ENCODE data around the gene HMMR.

Gene HMMR

DNA sequence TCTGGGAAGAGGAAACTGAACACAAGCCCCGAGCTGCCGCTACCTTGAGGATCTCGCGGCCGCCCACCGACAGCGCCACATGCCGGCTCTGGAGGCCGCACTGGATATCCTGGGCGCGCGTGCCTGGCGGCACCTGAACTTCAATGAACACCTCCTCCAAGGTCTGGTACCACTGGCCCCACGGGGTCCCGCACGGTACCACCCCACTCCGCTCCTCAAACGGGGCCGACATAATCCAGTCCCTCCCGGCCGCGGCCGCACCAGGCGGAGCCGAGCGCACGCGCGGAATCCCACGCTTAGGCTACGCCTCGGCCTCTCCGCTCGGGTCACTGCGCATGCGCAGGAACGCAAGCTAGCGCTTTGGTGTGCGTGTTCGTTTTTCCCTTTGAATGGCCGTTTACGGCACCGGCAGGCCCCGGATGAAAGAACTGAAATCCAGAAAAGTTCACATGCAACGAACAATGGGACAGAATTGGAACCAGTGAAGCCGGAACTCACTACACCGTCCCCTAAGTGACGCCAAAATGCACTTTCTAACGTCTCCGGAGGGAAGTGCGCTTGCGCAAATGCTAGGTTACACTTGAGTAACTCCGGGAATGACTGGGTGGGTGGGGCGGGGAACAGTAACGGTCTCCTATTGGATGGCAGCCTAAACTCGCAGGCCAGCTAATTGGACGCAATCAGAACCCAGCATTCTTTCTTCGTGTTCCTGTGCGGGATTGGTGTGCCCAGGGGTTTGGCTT is 442 bp upstream of the HMMR start, which contains the start of gene NUDCD2:
Gene NUDCD2, minus strand, starts transcription at position 284 of the 743 bp plus-strand sequence. Its CDS starts 52 bp downstream, at position 232.
- peak; percentile 99 for DNase-seq

DNA sequence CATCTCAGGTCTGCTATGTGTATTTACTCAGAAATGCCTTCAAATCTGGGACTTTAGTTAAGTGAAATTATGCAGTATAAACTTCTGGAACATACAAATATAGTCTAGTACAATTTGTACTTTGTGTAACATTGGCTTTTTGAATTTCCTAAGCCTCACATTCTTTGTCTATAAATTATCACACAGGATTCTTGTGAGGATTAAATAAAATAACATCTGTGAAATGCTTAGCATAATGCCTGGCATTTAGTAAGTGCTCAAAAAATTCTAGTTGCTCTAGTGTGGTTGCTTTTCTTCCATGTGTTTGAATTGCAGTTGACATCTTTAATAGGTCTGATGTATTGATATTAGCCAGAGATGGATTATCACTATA is 2.6 kb downstream of the HMMR start:
- DNase-seq, result no peak

DNA sequence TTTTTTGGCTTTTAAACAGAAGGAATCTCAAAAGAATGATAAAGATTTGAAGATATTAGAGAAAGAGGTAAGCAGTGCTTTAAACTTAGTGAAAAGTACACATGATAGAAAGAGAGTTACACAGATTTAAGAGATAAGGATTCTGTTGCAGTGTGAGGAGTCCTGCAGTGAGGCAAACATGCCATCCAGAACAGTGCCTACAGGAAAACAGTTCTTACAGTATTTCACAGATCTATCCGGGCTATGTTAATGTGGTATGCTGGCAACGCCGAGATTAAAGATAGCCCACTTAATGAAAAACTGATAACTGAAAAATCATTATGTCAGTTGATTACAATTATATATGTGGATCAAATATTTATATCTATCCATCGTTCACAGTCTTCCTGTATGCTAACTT is 7.2 kb downstream of the HMMR start:
- no peak for DNase-seq

DNA sequence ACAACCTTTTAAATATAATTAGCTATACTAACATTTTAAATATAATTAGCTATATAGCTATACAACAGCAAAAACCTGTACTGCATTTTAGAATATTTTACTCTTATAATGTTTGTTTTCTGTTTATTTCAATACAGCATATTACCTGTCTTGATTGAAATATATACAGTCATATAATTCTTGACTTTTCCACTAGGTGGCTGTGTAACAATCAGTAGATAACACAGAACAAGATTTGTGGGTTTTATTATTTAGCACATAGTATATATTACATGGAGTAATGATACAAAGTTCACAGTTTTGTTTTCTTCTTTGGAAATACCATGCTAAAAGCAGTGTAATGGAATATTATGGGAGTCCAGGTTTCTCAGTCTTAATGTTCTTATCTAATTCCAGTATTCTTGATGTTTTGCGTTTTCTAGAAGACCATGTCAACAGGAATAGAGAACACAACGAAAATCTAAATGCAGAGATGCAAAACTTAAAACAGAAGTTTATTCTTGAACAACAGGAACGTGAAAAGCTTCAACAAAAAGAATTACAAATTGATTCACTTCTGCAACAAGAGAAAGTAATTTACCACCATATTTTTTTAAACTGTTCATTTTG is 13.3 kb downstream of the HMMR start:
- DNase-seq, result peak; percentile 47 to 52

DNA sequence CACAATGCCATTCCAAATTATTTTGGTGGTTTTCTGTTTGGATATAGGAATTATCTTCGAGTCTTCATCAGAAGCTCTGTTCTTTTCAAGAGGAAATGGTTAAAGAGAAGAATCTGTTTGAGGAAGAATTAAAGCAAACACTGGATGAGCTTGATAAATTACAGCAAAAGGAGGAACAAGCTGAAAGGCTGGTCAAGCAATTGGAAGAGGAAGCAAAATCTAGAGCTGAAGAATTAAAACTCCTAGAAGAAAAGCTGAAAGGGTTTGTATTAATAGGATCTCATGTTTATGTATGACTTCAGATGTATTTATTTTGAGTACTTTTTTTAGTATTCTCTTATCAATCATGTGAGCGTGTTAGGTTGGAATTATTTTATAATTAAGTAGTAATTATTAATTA is 15.0 kb downstream of the HMMR start:
- peak; percentile 56 to 79 for DNase-seq

DNA sequence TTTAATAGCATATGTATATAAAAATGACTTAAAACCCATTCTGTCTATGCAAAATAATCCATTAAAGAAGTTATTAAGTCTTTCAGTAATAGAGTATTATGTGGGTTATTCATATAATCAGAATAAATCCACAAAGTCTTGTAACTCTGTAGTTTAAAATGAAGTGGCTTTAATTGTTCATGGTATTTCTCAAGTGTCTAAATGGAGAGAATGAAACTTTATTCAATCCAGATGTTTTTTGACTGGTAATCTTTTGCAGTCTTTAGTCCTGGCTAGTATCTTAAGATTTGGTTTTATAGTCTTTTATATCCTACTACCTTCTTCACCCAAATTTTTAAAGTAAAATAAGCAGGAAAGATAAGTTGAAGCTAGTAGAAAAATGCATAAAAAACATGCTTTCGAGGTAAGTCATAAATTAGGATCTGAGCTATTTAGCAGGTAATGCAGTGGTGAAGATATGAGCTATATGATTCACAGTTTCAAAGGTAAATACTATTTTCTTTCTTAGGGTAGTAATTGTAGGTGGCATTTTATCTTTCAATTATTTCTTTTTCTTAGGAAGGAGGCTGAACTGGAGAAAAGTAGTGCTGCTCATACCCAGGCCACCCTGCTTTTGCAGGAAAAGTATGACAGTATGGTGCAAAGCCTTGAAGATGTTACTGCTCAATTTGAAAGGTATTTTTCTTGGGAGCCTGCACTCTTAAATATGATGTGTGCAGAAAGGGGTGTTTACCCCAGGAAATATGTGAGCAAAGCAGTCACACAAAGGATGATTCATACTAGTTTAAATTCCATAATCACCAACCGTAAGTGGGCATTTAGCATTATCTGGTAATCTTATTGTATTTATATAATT is 17.9 kb downstream of the HMMR start:
- no peak for DNase-seq

DNA sequence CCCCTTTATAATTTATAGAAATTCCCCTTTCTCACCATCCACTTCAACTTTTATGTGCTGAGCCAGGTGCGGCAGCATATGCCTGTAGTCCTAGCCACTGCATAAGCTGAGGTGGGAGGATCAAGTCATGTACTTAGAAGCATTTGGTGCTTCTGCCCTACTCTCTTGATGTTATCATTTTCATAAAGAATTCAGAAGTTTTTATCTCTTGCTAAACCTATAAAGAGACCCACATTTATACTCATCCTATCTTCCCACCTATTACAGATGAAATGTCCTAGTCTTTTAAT is 18.5 kb downstream of the HMMR start:
- DNase-seq, result no peak

DNA sequence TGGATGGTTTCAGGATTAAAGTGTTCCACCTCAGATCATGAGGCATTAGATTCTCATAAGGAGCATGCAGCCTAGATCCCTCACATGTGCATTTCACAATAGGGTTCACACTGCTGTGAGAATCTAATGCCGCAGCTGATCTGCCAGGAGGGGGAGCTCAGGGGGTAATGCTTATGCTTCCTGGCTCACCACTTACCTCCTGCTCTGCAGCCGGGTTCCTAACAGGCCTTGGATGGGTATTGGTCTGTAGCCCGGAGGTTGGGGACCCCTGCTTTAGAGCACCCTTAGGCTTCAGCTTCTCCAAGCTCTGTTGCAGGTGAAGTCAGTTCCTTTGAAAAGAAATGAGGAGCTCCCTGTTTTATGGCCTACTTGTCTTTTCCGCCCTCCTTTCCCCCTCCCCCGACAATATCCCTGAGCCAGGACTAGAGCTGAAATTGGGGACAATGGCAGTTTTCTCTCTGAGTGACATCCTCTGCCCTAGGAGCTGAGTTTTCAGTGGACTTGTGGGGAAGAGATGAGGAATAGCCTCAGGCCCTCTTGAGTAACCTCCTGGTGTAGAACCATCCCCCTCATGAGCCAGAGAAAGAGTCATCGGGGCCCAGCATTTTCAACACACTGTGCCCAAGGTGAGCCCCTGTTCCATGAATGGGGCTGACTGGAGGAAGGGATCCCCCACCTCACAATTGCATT is 28.8 kb downstream of the HMMR start:
- DNase-seq, result peak in 1 of 2 experiments; percentile 34

DNA sequence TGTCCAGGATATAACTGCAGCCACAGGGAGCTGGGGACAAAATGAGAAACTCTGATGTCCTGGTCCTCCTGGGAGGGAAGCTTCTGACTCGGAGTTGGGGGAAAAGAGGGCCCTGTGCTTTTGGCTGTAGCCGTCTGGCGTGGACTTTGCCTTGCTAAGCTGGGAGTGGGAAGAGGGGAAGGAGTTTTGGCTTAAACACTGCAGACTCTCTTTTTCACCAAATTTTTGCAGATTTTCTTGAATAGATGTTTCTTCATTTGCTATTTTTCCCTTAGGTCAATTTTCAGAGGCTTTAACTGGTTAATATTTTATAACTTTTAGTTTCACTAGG is 29.3 kb downstream of the HMMR start:
- no peak for DNase-seq

DNA sequence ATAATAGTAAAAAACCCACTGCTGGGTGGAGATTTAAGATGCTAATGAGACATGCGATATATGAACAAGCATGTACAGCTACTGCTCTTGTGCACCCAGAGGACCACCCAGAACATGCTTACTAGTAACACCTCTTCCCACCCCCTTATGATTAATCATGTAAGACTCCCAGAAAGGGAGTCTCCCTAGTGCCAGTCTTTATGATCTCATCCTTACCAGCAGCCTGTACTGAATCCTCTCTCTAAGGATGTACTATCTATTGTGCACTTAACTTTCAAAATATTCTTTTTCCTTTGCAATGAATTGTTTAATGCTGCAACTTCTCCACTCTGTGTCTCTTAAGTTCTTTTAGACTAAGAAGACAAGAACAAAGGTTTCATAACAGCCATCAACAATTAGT is 35.9 kb downstream of the HMMR start:
- no peak for DNase-seq

DNA sequence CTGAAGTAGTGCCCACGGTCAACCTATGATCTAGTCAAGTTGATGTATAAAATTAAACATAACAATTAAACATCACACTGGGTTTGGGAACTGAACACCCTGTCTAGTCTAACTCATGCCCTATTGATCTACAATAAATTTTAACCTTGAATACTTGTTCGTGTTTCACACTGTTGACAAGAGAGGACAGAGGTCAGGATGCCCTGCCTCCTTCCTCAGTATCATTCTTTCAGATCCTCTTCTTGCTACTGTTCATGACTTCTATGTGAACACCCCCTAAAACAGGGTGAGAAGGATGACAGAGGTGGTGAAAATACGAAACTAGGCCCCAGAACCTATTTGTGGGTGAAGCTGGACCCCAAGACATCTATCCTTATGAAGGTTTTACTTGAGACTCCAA is 36.9 kb downstream of the HMMR start:
- no peak for DNase-seq

DNA sequence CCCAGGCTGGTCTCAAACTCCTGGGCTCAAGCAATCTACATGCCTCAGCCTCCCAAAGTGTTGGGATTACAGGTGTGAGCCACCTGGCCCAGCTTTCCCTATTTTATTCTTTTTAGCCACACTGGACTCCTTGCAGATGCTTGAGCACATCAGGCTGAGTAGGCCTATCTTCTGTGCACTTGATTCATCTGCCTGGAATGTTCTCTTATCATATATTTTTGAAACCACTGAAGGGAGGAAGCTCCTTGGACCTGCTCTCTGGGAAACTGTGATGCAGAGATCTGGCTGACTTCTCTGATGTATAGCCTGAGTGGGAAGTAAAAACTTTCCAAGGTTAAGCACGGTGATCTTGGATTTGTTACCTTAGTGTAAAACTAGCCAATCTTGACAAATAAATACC is 38.5 kb downstream of the HMMR start:
- no peak for DNase-seq

DNA sequence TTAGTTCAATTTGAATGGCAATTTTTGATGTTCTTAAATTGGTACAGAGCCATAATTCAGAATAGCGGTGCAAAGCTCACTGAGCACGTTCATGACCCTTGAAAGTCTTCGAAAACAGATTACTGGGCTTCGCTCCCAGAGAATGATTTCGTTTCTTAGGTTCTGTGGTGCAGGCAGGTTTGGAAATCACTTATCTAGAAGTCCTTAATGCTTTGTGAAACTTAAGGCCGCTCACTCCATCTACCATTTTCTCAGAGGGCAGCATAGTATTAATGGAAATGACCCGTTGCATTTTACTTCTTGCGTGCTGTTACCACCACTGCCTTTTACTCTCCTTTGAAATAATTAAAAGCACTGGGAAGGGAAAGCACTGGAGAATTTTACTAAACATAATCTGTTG is 42.1 kb downstream of the HMMR start:
- DNase-seq, result no peak

DNA sequence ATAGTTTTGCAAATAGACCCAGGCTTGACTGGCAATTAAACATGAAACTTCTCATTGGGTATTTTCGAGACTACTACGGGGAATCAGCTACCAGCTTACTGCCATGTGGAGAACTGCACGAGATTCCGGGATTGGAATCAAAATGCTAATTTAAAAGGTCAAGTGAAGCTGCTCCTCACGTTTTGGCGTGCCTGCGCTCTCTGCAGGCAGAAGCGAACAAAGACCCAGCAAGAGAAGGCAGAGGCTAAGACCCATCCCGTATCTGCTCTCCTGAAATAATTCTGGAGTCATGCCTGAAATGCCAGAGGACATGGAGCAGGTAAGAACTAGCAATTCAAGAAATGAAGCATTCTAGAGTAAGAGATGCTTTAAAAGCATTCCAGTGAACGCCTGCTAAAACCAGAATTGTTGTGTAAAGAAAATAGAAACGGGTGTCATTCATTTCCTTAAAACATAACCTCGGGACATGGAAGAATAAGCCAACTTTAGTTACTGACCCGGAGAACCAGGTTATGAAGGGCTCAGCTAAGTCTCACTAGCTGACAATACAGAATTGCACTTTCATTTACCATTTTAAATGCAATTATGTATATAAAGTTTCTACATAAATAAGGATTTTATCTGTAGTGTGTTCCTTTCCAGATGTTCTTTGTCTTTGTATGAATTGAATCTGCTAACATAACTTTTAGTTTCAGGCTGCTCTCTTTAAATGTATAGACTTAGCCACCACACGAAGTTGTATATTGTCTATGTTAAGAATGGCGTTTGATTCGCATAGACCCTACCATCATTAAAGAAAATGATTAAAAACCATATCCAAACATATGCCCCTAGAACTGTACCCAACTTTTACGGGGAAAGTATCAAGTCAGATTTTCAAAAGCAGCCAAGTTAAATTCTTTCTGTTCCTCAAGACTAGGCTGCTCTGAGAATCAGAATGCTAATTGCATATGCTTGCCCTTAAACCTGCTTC is 43.0 kb downstream of the HMMR start:
- DNase-seq, result peak; percentile 89 to 92

DNA sequence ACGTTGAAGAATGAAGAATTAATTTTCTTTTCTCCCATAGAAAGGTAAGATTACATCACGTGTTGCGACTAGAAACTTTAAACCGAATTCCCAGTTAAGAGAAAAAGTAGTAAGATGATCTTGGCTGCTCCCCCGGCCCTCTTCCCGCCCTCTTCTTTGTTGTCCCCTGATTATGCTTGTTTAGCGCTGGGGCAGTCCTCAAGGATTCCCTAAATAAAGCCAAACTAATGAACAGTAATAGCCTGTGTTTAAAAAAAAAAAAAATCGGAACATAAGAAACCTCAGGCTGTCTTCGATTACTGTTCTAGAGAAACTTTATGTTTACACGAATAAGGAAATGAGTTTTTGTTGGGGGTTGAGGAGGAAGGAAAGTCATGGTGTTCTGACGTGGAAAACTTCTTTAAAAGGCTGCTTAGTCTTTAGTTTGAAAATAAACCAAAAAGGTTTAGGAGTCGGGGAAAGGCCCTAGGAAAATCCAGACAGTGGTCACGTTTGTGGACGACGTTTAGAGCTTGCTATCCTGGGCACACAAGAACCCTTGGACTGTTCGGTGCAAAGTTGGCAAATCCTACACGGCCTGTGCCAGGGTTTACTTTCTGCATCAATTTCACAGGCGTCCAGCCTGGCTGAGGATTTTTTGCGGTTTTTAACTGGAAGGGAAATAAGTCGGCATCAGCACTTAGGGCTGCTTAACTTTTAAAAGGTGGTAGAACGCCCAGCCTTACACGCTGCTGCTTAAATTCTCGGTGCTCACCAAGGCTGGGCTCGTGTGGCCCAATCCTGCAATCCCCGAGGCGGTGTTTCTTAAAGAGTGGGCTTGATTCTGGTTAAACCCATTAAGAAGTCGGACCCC is 43.9 kb downstream of the HMMR start:
- DNase-seq, result peak; percentile 53 to 64

DNA sequence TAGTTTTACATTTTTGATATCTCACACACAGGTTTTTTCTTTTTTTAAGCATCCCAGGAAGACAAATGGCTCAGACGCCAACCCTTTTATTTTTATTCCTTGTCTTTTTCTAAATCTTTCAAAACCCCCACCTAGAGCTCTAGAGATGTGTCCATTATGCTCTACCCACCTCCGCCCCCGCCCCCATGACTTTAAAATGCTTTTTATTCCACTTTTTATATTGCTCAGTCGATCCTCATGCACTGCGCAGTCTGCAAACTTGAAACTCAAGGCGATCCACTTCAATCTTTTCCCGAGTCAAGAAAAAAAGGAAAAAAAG is 44.6 kb downstream of the HMMR start:
- peak in 1 of 2 experiments; percentile 49 for DNase-seq

DNA sequence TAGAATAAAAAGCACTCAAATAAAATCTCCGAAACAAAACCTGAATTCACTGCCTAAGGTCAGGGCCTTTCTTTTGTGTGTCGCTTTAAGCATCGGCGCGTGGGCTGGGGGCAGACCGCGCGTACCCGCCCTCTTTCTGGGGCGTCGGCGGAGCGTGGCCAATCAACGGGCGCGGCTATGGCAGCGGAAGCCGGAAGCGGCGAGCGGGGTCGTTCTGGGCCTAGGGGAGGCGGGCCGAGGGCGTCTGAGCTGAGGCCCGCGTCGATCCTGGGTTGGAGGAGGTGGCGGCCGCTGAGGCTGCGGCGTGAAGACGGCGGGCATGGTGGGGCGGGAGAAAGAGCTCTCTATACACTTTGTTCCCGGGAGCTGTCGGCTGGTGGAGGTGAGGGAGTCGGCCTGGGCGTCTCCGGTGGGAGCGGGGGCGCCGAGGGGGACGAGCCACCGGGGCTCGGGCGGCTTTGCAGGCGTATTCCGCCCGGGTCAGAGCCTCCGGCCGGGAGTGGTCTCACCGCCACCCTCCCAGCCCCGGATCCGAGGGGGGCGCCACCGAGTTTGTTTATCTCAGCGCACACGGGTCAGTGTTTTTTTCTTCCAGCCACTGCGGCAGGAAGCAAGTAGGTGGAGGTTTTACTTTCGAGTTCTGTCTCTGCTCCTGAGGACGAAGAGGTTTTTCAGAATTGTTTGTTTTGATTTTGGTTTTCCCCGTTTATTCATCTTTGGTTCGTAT is 45.1 kb downstream of the HMMR start, which contains the start of gene MAT2B:
Gene MAT2B, plus strand, starts transcription at position 252 of the 727 bp plus-strand sequence. Its CDS starts 68 bp downstream, at position 320.
- DNase-seq, result peak; percentile 93 to 96

DNA sequence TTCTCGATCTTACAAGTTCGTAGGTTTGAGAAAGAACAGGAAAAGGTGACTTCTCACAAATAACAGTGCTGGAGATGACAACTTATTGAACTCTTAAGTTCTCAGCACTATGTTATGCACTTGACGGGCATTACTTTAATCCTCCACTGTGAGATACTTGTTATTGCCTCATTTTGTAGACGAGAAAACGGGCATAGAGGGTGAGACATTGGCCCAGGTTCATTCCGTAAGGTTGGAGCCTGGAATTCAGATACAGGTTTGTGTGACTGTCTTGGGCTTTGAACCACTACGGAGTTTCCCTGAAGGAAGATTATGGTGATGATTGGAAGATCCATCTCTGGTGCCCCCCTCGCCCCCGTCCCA is 45.6 kb downstream of the HMMR start:
- DNase-seq, result no peak

DNA sequence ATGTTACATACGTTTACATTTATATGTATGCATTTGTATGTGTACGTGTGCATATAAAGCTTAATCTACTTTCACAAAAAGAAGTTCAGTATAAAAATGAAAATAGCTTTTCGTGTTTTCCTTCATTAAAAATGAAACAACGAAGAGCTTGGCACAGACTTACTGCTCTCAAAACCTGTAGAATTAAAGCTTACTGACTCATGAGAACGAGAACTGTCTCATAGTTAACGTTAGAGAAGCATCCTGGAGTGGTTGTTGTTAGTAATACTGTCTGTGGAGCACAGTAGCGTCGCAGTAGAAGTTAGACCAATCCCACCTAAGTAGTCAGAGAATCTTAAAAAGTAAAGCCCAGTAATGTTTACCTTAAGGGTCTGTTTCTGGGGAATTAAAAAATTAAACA is 46.3 kb downstream of the HMMR start:
- DNase-seq, result peak in 1 of 2 experiments; percentile 44

DNA sequence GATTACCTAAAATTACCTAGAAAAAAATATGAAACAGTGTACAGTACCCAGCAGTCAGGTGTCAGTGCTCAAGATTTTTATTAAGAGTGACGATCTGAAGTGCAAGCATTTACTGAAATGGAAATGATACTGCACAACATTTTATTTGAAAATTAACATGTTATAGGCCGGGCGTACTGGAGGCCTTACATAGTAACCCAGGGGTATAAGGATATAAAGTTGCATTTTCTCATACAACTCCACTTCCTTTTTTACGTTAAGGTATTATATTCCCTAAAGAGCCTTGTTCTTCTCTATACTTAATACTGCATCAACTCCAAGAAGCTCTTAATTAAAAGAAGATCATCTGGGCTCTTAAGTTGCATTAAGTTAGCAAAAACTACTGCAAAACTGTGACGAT is 48.3 kb downstream of the HMMR start:
- peak in 1 of 2 experiments; percentile 28 for DNase-seq

Data from Kasumi-1 (cell line).